Stimulated activated naive CD4-positive, alpha-beta T cell (primary cell): ENCODE measurements around the gene XNDC1N.
A peak's percentile ranks its signal among the peaks of the same experiment; 100 is the strongest.
"Not testable (repeated sequence)": the region's sequence is repeated elsewhere in the genome, so short reads cannot be mapped to it uniquely, and the experiment has no call there.

Source experiments
- DNase-seq, 6 experiments: peaks; one replicate each; lab custom pipeline; 2025; lab: John Stamatoyannopoulos, UW

XNDC1N gene

DNA sequence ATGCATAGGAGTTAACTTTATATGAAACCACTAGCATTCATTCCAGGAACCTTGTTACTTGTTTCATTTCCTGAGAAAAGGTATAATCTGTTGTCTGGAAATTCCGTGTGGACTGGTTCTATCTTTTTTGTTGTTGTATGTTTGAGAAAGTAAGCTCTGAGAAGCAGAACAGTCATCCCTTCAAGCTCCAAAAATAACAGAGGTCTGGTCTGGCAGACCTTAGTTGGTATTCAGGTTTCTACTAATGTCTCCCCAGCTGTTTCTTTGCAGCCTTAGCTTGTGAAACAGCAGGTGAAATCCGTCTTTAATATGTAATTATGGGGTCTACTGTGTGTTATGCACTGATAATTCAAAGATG is 2.8 kb upstream of the XNDC1N start:
- no peak for DNase-seq

DNA sequence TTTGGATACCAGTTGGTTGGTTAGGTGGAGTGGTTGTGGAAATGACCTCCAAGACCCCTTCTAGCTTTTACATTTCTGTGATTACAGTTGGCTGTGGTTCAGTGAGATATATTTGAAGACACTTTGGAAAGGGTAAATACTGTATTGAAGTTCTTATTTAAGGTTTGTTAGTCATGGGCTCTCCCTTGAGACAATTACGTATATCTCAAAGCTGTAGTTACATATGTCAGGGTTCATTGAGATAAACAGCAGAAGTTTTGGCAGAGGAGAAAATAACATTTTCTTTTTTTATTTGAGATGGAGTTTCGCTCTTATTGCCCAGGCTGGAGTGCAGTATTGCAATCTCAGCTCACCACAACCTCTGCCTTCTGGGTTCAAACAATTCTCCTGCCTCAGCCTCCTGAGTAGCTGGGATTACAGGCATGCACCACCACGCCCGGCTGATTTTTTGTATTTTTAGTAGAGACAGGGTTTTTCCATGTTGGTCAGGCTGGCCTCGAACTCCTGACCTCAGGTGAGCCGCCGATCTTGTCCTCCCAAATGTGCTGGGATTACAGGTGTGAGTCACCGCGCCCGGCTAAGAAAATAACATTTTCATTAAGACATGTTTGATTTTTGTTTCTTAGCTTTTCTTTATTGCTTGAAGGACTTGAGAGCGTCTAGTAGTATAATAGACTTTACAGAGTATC is 2.3 kb upstream of the XNDC1N start:
- no peak for DNase-seq

DNA sequence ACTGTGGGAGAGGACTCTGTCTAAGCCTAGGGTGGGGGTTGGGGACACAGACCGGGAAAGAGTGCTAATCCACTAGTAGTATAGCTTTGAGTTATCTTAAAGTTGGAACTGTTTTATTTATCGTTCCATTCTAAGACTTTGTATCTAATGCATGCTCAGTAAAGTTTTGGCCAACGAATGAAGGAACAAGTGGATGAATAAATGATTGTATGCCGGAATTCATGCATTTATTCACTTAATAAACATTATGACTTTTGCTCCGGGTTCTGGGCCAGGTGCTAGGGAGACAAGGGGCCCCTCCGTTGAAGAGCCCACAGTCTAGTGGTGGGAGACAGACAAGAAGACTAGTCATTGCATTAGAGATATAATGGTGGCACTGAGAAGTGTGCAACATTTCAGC is 1.1 kb upstream of the XNDC1N start:
- DNase-seq: no peak

DNA sequence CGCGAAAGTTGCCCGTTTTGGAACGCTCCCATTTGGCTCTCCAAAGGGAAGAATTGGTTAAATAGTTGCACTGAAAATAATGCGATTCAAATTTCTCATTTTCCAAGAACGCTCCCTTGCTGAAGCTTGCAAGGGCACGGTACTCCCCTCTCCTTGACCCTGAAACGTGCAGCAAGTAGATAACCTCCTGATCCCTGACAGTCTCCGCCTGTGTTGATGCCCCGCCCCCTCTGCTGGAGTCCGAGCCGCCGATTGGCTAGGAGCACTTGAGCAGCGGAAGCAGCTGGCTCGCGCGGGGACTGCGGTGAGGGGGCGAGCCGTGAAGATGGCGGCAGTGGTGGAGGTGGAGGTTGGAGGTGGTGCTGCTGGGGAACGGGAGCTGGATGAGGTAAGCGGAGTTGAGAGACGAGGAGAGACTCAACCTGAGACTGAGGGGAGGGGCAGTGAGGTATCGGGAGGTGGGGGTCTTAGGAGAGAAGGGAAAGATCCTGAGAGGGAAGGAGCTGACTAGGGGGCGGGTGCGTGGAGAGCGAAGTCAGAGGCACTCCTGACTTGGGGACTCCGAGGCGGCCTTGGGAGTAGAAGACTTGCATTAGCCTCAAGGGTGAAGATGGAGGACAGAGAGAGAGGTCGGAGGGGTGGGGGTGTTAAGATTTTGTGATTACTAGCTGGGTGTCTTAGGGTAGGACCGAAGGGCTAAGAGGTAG is 496 bp upstream of the XNDC1N start, which contains the start of gene RNF121:
Gene RNF121, plus strand, starts transcription at position 310 of the 707 bp plus-strand sequence. Its CDS starts 16 bp downstream, at position 326.
- peak; percentile 92 to 97 (median 95) for DNase-seq

DNA sequence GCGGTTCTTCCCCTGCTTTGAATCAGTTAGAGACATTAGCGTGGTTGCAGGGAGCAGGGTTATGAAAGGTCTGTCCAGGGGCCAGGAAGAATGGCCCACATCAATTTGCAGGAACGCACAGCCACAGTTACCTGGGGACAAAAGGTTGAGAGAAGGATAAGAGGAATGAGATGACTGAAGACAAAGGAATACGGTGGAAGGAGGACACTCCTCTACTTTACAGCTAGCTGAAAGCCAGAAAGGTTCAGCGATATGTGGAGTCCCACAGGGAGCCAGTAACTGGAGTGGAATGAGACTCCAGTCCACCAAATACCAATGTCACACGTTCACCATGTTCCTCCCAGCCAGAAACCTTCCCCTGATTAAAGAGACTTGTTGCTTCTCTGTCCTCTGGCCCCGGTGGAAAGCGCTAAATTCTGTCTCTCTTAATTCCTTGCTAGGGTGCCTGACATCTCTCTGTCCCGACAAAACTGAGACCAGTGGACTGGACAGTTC is 10.7 kb downstream of the XNDC1N start:
- no peak for DNase-seq

DNA sequence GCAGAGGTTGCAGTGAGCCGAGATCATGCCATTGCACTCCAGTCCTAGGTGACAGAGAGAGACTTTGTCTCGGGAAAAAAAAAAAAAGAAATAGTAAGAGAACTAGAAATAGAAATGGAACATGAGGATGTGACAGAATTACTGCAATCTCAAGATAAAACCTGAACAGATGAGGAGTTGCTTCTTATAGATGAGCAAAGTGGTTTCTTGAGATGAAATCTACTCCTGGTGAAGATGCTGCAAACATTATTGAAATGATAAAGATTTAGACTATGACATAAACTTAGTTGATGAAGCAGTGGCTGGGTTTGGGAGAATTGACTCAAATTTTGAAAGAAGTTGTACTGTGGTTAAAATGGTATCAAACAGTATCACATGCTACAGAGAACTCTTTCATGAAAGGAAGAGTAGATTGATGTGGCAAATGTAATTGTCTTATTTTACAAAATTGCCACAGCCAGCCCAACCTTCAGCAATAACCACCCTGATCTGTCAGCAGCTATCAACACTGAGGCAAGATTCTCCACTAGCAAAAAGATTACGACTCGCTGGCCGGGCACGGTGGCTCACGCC is 13.7 kb downstream of the XNDC1N start:
- DNase-seq: no peak

DNA sequence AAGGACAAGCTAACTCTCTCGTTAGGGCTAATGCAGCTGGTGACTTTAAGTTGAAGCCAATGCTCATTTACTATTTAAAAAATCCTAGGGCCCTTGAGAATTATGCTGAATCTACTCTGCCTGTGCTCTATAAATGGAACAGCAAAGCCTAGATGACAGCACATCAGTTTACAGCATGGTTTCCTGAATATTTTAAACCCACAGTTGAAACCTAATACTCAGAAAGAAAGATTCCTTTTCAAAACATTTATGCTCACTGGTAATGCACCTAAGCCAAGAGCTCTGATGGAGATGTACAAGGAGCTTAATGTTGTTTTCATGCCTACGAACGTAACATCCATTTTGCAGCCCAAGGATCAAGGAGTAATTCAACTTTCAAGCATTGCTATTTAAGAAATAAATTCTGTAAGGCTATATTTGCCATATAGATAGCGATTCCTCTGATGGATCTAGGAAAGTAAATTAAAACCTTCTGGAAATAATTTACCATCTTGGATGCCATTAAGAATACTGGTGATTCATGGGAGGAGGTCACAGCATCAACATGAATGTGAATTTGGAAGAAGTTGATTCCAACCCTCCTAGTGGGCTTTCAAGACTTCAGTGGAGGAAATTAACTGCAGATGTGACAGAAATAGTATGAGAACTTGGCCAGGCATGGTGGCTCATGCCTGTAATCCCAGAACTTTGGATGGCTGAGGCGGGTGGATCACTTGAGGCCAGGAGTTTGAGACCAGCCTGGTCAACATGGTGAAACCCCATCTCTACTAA is 14.5 kb downstream of the XNDC1N start:
- no peak for DNase-seq

DNA sequence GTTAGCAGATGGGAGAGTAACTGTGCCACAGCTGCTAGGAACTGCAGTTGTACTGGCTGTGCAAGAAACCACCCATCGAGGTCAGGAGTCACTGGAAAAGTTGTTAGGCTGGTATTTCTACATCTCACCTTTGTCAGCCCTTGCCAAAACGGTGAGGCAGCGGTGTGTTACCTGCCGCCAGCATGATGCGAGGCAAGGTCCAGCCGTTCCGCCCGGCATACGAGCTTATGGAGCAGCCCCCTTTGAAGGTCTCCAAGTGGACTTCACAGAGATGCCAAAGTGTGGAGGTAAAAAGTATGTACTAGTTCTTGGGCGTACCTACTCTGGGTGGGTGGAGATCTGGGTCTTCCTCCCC is 16.4 kb downstream of the XNDC1N start:
- not testable (repeated sequence) for DNase-seq

DNA sequence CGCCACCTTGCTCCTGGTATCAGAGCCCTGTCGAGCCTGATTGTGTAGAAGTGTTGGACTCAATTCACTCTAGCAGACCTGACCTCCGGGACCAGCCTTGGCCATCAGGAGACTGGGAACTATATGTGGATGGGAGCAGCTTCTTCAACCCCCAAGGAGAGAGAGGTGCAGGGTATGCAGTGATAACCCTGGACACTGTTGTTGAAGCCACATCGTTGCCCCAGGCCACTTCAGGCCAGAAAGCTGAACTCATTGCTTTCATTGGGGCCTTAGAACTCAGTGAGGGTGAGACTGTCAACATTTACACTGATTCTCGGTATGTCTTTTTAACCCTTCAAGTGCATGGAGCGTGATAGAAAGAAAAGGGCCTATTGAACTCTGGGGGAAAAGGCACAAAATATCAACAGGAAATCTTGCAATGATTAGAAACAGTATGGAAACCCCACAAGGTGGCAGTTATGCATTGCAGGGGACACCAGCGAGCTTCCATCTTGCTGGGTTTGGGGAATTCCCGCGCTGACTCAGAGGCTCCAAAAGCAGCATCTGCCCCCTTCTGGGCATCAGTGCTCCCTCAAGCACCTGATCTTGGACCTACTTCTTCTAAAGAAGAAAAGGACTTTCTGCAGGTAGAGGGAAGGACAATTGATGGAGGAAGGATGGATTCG is 16.9 kb downstream of the XNDC1N start:
- not testable (repeated sequence) for DNase-seq

DNA sequence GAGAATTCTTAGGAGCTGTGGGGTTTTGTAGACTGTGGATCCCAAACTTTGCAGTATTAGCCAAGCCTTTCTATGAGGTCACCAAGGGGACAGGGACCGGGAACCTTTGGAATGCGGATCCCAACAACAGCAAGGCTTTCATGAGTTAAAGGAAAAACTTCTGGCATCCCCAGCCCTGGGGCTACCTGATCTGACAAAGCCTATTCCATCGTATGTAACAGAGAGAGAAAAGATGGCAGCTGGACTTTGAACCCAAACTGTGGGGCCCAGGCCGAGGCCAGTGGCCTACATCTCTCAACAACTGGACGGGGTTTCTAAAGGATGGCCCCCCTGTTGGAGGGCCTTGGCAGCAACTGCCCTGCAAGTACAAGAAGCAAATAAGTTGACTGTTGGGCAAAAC is 17.6 kb downstream of the XNDC1N start:
- not testable (repeated sequence) for DNase-seq

DNA sequence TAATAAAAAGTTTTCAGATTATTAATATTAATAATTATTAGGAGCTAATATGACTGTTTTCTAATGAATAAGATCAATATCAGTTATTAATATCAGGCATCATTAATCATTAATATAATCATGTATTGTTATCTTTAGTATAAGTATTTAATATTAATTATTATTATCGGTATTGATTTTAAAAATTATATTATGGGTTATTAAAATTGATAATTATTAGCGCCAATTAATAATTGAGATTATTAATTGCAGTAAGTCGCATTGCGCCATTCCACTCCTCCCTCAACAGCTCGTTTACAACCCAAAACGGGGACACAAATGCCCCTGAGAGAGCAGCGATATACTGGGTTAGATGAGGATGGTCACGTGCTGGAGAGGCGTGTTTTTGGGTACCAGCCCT is 20.2 kb downstream of the XNDC1N start:
- DNase-seq: no peak

DNA sequence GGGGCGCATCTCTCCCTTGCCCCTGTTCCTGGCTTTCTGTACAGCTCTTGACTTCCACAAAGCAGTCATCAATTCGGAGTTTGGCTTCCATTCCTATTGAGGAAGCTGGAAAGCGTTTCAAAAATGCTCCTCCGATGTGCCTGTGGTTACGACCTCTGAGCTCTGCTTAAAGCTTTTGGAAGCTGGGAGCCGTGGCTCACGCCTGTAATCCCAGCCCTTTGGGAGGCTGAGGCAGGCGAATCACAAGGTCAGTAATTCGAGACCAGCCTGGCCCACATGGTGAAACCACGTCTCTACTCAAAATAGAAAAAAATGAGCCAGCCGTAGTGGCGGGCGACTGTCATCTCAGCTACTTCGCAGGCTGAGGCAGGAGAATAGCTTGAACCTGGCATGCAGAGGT is 27.3 kb downstream of the XNDC1N start:
- DNase-seq: not testable (repeated sequence)

DNA sequence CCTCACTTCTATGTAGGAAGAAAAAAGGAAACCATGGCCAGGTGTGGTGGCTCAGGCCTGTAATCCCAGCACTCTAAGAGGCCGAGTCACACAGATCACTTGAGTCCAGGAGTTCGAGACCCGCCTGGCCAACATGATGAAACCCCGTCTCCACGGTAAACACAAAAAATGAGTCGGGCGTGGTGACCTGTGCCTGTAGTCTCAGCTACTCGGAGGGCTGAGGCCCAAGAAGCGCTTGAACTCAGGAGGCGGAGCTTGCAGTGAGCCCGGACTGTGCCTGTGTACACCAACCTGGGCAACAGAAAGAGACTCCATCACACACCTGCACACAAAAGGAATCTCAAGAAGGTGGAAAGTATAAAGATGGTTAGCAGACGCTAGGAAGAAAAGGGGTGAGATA is 32.4 kb downstream of the XNDC1N start:
- DNase-seq: no peak

DNA sequence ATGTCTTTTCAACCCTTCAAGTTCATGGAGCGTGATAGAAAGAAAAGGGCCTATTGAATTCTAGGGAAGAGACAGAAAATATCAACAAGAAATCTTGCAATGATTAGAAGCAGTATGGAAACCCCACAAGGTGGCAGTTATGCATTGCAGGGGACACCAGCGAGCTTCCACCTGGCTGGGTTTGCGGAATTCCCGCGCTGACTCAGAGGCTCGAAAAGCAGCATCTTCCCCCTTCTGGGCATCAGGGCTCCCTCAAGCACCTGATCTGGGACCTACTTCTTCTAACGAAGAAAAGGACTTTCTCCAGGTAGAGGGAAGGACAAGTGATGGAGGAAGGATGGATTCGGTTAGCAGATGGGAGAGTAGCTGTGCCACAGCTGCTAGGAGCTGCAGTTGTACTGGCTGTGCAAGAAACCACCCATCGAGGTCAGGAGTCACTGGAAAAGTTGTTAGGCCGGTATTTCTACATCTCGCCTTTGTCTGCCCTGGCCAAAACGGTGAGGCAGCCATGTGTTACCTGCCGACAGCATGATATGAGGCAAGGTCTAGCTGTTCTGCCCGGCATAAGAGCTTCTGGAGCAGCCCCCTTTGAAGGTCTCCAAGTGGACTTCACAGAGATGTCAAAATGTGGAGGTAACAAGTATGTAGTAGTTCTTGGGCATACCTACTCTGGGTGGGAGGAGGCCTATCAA is 39.1 kb downstream of the XNDC1N start:
- not testable (repeated sequence) for DNase-seq

DNA sequence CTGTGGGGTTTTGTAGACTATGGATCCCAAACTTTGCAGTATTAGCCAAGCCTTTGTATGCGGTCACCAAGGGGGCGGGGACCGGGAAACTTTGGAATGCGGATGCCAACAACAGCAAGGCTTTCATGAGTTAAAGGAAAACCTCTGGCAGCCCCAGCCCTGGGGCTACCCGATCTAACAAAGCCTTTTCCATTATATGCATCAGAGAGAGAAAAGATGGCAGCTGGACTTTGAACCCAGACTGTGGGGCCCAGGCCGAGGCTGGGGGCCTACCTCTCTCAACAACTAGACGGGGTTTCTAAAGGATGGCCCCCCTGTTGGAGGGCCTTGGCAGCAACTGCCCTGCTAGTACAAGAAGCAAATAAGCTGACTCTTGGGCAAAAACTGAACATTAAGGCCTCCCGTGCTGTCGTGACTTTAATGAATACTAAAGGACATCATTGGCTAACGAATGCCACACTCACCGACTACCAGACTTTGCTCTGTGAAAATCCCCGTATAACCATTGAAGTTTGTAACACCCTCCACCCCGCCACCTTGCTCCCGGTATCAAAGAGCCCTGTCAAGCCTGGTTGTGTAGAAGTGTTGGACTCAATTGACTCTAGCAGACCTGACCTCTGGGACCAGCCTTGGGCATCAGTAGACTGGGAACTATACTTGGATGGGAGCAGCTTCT is 39.9 kb downstream of the XNDC1N start:
- not testable (repeated sequence) for DNase-seq

DNA sequence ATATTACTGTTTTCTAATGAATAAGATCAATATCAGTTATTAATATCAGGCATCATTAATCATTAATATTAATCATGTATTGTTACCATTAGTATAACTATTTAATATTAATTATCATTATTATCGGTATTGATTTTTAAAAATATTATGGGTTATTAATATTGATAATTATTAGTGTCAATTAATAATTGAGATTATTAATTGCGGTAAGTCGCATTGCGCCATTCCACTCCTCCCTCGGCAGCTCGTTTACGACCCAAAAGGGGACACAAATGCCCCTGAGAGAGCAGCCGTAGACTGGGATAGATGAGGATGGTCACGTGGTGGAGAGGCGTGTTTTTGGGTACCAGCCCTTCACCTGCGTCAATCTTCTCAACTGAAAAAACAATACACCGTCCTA is 42.6 kb downstream of the XNDC1N start:
- not testable (repeated sequence) for DNase-seq
